ENCODE data around the gene TIMELESS.
"Not testable (repeated sequence)": the region's sequence is repeated elsewhere in the genome, so short reads cannot be mapped to it uniquely, and the experiment has no call there.

TIMELESS gene

DNA sequence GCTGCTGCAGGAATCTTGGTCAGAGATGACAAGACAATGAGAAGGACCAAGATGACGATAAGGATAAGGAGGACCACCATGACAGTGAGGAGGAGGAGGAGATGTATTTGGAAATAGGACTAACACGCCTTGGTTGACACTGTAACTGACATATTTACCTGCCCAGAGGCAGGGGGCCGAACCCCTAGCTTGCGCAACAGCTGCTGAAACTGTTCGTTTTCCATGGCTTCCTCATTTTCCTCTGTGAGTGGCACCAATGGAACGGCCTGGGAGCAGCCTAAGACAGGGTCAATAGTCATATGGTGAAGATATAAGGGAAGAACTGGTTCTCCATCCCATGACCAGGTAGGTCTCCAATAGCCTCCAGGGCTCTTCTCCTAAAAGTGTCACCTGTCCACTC is 28.8 kb downstream of the TIMELESS start:
- H3K36me3 ChIP-seq (ENCODE audit: control insufficient read depth, insufficient read depth, low read length, severe bottlenecking) = peaks cover 13% of the 10 kb centered on the region

GRCh38 chr12:56417739-56418138 is 31.5 kb downstream of the TIMELESS start:
- Histone ChIP-seq H3K4me3 (ENCODE audit: low read length) (no peak overlapping the region), H3K9ac (ENCODE audit: low read length) (no peak overlapping the region), H3K4me1 (ENCODE audit: control insufficient read depth, insufficient read depth, low read length) (peaks cover 4% of the 10 kb centered on the region), H3K27me3 (replicated peaks; ENCODE audit: control insufficient read depth, insufficient read depth, low read length) (no peaks in the 10 kb centered on the region), H3K9me3 (ENCODE audit: control insufficient read depth, low read length) (no peaks in the 10 kb centered on the region), H3K36me3 (ENCODE audit: control insufficient read depth, insufficient read depth, low read length, severe bottlenecking) (peaks cover 9% of the 10 kb centered on the region)
- DNase-seq (ENCODE audit: low read depth) = no peak

More for the DNA sequence above, 28.8 kb downstream of the TIMELESS start:
- no peak for DNase-seq (ENCODE audit: low read depth)
- Histone ChIP-seq H3K4me1 (ENCODE audit: control insufficient read depth, insufficient read depth, low read length) (no peaks in the 10 kb centered on the region), H3K27me3 (replicated peaks; ENCODE audit: control insufficient read depth, insufficient read depth, low read length) (no peaks in the 10 kb centered on the region), H3K9me3 (ENCODE audit: control insufficient read depth, low read length) (no peaks in the 10 kb centered on the region), H3K4me3 (ENCODE audit: low read length) (no peak overlapping the region), H3K9ac (ENCODE audit: low read length) (no peak overlapping the region)

DNA sequence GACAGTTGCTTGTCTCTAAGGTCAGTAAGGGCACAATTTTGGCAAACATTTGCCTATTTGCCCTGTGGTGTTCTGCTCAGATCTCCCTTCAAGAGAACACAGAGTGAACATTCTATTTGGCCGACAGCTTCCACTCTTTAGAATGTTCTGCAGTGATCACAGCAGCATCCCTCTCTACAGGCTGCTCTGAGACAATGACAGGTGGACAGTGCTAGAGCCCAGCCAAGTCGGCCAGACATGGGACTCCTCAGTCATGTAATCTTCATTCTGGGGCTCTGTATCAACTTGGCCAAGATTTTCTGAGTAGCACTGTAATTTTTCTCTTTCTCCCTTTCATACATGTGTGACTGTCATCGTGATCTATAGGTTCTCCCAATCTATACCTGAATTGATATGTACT is 34.8 kb downstream of the TIMELESS start:
- DNase-seq (ENCODE audit: low read depth) = no peak
- Histone ChIP-seq H3K9ac (ENCODE audit: low read length) (no peak overlapping the region), H3K4me1 (ENCODE audit: control insufficient read depth, insufficient read depth, low read length) (peaks cover 16% of the 10 kb centered on the region)

GRCh38 chr12:56413392-56413791 is 35.8 kb downstream of the TIMELESS start:
- Histone ChIP-seq H3K9ac (ENCODE audit: low read length) (no peak overlapping the region), H3K4me1 (ENCODE audit: control insufficient read depth, insufficient read depth, low read length) (peaks cover 16% of the 10 kb centered on the region), H3K36me3 (ENCODE audit: control insufficient read depth, insufficient read depth, low read length, severe bottlenecking) (no peaks in the 10 kb centered on the region), H3K4me3 (ENCODE audit: low read length) (no peak overlapping the region), H3K27me3 (replicated peaks; ENCODE audit: control insufficient read depth, insufficient read depth, low read length) (no peaks in the 10 kb centered on the region), H3K9me3 (ENCODE audit: control insufficient read depth, low read length) (no peaks in the 10 kb centered on the region)
- DNase-seq (ENCODE audit: low read depth) = no peak

More for the DNA sequence above, 34.8 kb downstream of the TIMELESS start:
- Histone ChIP-seq H3K27me3 (replicated peaks; ENCODE audit: control insufficient read depth, insufficient read depth, low read length) (no peaks in the 10 kb centered on the region), H3K9me3 (ENCODE audit: control insufficient read depth, low read length) (no peaks in the 10 kb centered on the region), H3K36me3 (ENCODE audit: control insufficient read depth, insufficient read depth, low read length, severe bottlenecking) (peaks cover 2% of the 10 kb centered on the region), H3K4me3 (ENCODE audit: low read length) (no peak overlapping the region)

- H3K9me3 ChIP-seq (ENCODE audit: control insufficient read depth, low read length) = no peaks in the 10 kb centered on the region
- H3K4me1 ChIP-seq (ENCODE audit: control insufficient read depth, insufficient read depth, low read length) = peaks cover 16% of the 10 kb centered on the region
- H3K4me3 ChIP-seq (ENCODE audit: low read length) = no peak overlapping the region
- H3K27me3 ChIP-seq (replicated peaks; ENCODE audit: control insufficient read depth, insufficient read depth, low read length) = no peaks in the 10 kb centered on the region
- H3K36me3 ChIP-seq (ENCODE audit: control insufficient read depth, insufficient read depth, low read length, severe bottlenecking) = no peaks in the 10 kb centered on the region
- no peak for DNase-seq (ENCODE audit: low read depth)
- no peak overlapping the region for H3K9ac ChIP-seq (ENCODE audit: low read length)
Observed at GRCh38 chr12:56411781-56412639, 37.2 kb downstream of the TIMELESS start.

DNA sequence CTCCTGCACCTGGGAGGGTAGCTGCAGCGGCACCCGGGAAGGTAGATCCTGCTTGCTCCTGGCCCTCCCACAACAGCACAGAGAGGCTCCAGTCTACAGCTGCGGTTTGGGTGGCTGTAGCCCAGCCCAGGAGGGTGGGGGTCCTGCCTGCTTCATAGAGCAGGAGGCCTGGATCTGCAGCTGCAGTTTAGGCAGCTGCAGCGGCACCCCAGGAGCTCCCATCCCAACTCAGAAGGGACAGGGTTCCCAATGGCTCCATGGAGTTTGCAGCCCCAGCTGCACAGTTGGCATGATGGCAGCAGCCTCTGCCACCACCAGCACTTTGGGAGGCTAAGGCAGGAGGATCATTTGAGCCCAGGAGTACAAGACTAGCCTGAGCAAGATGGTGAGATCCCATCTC is 38.5 kb downstream of the TIMELESS start:
- Histone ChIP-seq H3K9me3 (ENCODE audit: control insufficient read depth, low read length) (no peaks in the 10 kb centered on the region), H3K9ac (ENCODE audit: low read length) (no peak overlapping the region), H3K36me3 (ENCODE audit: control insufficient read depth, insufficient read depth, low read length, severe bottlenecking) (no peaks in the 10 kb centered on the region), H3K27me3 (replicated peaks; ENCODE audit: control insufficient read depth, insufficient read depth, low read length) (no peaks in the 10 kb centered on the region), H3K4me3 (ENCODE audit: low read length) (no peak overlapping the region), H3K4me1 (ENCODE audit: control insufficient read depth, insufficient read depth, low read length) (peaks cover 16% of the 10 kb centered on the region)
- no peak for DNase-seq (ENCODE audit: low read depth)

DNA sequence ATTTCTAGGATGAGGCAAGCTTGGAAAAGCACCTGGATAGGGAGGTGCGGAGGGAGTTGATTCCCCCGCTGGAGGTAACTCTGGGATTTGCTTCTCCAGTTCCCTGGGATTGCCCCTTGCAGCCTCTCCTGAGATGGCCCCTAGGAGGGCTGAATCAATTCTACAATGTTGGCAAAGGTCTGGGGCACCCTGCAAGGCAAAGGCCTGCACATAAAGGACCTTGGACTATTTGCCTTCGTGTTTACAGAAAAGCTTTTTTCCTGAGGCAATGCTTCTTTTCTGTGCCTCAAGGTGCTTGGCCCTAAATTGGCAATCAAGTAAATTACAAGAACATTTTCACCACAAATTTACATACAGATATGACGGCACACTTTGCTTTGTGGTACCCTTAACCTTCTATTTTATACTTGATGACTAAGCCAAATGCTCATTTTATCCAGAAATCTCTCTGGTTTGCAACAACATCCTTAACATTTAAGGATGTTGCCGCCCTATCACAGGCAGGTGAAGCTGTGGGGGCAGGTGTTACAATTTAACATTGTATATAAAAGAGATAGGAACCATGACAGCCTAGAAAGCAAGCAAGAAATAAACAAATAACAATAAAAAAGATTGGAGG is 40.3 kb downstream of the TIMELESS start:
- no peak overlapping the region for H3K9ac ChIP-seq (ENCODE audit: low read length)
- DNase-seq (ENCODE audit: low read depth) = no peak
- H3K4me1 ChIP-seq (ENCODE audit: control insufficient read depth, insufficient read depth, low read length) = peaks cover 16% of the 10 kb centered on the region
- H3K9me3 ChIP-seq (ENCODE audit: control insufficient read depth, low read length) = no peaks in the 10 kb centered on the region
- H3K4me3 ChIP-seq (ENCODE audit: low read length) = no peak overlapping the region
- H3K27me3 ChIP-seq (replicated peaks; ENCODE audit: control insufficient read depth, insufficient read depth, low read length) = no peaks in the 10 kb centered on the region
- no peaks in the 10 kb centered on the region for H3K36me3 ChIP-seq (ENCODE audit: control insufficient read depth, insufficient read depth, low read length, severe bottlenecking)

- H3K9me3 ChIP-seq (ENCODE audit: control insufficient read depth, low read length); H3K9ac ChIP-seq (ENCODE audit: low read length); H3K27me3 ChIP-seq (replicated peaks; ENCODE audit: control insufficient read depth, insufficient read depth, low read length); H3K4me3 ChIP-seq (ENCODE audit: low read length); DNase-seq (ENCODE audit: low read depth); H3K4me1 ChIP-seq (ENCODE audit: control insufficient read depth, insufficient read depth, low read length); H3K36me3 ChIP-seq (ENCODE audit: control insufficient read depth, insufficient read depth, low read length, severe bottlenecking): not testable (repeated sequence)
Observed at GRCh38 chr12:56404227-56404626, 45.0 kb downstream of the TIMELESS start.

GRCh38 chr12:56401612-56402011 is 47.6 kb downstream of the TIMELESS start:
- not testable (repeated sequence) for H3K27me3 ChIP-seq (replicated peaks; ENCODE audit: control insufficient read depth, insufficient read depth, low read length); H3K4me1 ChIP-seq (ENCODE audit: control insufficient read depth, insufficient read depth, low read length); H3K36me3 ChIP-seq (ENCODE audit: control insufficient read depth, insufficient read depth, low read length, severe bottlenecking); DNase-seq (ENCODE audit: low read depth); H3K9ac ChIP-seq (ENCODE audit: low read length); H3K4me3 ChIP-seq (ENCODE audit: low read length)
- H3K9me3 ChIP-seq (ENCODE audit: control insufficient read depth, low read length) = peaks cover 20% of the 10 kb centered on the region

DNA sequence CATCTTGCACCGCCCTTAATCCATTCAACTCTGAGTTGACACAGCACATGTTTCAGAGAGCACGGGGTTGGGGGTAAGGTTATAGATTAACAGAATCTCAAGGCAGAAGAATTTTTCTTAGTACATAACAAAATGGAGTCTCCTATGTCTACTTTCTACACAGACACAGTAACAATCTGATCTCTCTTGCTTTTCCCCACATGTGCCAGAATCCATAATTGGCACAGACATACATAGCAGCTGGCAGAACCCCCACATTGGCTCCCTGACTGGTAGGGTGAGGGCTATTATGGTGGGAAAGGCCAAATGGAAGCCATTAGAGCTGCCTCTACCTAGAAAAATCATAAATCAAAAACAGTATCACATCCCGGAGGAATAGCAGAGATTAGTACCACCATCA is 48.1 kb downstream of the TIMELESS start:
- H3K9ac ChIP-seq (ENCODE audit: low read length); H3K36me3 ChIP-seq (ENCODE audit: control insufficient read depth, insufficient read depth, low read length, severe bottlenecking); DNase-seq (ENCODE audit: low read depth); H3K4me3 ChIP-seq (ENCODE audit: low read length); H3K27me3 ChIP-seq (replicated peaks; ENCODE audit: control insufficient read depth, insufficient read depth, low read length); H3K4me1 ChIP-seq (ENCODE audit: control insufficient read depth, insufficient read depth, low read length): not testable (repeated sequence)
- peaks cover 20% of the 10 kb centered on the region for H3K9me3 ChIP-seq (ENCODE audit: control insufficient read depth, low read length)

GRCh38 chr12:56399466-56399865 is 49.8 kb downstream of the TIMELESS start:
- peaks cover 20% of the 10 kb centered on the region for H3K9me3 ChIP-seq (ENCODE audit: control insufficient read depth, low read length)
- not testable (repeated sequence) for H3K4me3 ChIP-seq (ENCODE audit: low read length); H3K9ac ChIP-seq (ENCODE audit: low read length); H3K4me1 ChIP-seq (ENCODE audit: control insufficient read depth, insufficient read depth, low read length); H3K27me3 ChIP-seq (replicated peaks; ENCODE audit: control insufficient read depth, insufficient read depth, low read length); DNase-seq (ENCODE audit: low read depth); H3K36me3 ChIP-seq (ENCODE audit: control insufficient read depth, insufficient read depth, low read length, severe bottlenecking)

Measured in adipocyte (in vitro differentiated cells).